CD4-positive, alpha-beta T cell treated with Interleukin-21 for 1 hour (primary cell): ENCODE data around the gene DEFB124.

Experiments
- DNase-seq: peaks from one replicate; pipeline ENCODE4 v3.0.0-alpha.2; 2020

DEFB124 gene

GRCh38 chr20:31415653-31416052, 59.3 kb downstream of the DEFB124 start:
- DNase-seq = no peak
